ENCODE results near the gene SMIM10.
"Not testable (repeated sequence)": the region's sequence is repeated elsewhere in the genome, so short reads cannot be mapped to it uniquely, and the experiment has no call there.

SMIM10 gene

DNA sequence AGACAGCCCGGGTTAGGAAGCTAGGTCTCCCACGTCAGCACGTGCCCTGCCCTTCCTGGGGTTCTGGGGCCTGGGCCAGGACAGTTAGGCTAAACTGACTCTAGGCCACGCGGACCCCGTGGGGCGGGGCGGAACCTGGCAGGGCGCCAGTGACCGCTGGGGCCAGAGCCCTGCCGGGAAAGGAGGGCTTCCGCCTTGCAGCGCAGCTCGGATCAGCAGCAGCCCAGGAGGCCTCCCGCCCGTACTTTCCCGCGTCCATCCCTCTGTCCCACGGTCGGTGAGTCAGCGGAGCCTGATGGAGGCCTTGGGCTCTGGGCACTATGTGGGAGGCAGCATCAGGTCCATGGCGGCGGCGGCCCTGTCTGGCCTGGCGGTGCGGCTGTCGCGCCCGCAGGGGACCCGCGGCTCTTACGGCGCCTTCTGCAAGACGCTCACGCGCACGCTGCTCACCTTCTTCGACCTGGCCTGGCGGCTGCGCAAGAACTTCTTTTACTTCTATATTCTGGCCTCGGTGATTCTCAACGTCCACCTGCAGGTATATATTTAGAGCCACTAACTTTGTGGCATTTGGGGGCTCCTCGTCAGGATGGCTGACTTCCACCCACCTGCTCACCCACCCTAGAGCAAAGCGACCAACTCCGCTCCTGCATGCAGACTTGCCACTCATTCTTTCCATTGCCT lies at the start of gene SMIM10:
Gene SMIM10, plus strand, starts transcription at position 191 of the 681 bp plus-strand sequence. Its CDS starts 105 bp downstream, at position 296.
- DNase-seq: peak; percentile 38 to 39

DNA sequence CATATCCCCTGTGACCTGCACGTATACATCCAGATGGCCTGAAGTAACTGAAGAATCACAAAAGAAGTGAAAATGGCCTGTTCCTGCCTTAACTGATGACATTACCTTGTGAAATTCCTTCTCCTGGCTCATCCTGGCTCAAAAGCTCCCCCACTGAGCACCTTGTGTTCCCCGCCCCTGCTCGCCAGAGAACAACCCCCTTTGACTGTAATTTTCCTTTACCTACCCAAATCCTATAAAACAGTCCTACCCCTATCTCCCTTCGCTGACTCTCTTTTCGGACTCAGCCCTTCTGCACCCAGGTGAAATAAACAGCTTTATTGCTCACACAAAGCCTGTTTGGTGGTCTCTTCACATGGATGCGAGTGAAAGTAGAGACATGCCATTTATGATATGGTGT lies 44.4 kb upstream of the SMIM10 start:
- not testable (repeated sequence) for DNase-seq

DNA sequence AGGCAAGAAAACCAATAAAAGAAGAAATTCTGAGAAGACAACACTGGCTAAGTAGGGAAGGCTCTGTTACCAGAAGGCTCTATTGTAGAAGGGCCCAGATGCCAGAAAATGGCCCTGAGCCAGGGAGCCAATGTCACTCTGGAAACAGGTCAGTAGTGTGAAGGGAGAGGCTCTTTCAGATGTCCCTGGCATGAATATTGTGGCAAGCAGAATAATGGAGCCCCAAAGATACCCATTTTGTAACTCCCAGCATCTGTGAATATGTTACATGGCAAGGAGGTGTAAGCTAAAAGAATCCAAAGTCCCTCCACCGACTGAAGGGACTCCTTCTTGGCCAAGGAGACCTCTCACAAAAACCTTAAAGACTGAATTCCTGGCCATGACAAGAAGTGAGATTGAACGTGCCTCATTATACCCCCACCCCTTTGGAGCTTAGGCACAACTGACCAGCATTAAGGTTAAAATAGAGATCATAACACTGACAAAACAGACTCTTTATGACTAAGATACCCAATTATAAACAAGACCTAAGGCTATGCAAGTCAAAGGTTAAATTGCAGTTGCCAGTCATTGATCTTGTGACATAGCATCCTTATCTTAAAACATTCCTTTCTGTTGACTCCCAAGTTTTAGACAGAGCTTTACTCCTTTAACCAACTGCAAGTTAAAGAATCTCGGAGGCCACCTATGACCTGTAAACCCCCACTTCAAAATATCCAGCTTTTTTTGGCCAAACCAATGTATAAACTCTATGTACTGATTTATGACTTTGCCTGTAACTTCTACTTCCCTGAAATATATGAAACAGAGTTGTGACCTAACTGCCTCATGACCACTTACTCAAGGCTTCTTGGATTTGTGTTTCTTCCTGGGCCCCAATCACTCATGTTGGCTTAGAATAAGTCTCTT lies 42.2 kb upstream of the SMIM10 start:
- no peak for DNase-seq

DNA sequence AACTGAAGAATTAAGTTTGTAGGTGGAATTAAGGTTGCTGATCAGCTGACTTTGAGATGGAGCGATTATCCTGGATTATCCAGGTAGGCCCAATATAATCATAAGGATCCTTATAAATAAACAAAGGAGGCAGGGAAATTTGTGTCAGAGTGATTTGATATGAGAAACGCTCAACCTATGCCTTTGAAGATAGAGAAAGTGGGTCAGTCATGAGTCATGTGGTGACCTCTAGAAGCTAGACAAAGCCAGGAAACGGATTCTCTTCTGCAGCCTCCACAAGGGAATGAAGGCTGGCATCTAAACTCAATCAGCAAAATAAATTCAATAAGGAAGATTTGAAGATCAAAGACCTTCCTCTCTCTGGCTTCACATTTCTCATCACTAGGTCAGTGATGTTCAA lies 41.5 kb upstream of the SMIM10 start:
- no peak for DNase-seq

DNA sequence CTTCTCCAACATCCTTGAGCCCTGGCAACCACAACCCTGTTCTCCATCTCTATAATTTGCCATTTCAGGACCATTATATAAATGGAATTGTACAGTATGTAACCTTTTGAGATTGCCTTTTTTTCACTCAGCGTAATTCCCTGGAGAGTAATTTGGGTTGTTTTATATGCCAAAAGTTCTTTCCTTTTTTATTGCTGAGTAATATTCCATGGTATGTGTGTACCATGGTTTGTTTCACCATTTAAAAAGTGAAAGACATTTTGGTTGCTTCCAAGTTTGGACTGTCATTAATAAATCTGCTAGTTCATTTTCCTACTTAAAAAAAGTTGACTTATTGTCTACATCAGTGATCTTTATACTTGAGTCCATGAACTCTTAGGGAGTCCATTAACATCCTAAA lies 33.0 kb upstream of the SMIM10 start:
- no peak for DNase-seq

DNA sequence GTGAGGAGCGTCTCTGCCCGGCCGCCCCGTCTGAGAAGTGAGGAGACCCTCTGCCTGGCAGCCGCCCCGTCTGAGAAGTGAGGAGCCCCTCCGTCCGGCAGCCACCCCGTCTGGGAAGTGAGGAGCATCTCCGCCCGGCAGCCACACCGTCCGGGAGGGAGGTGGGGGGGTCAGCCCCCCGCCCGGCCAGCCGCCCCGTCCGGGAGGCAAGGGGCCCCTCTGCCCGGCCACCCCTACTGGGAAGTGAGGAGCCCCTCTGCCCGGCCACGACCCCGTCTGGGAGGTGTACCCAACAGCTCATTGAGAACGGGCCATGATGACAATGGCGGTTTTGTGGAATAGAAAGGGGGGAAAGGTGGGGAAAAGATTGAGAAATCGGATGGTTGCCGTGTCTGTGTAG lies 30.4 kb upstream of the SMIM10 start:
- not testable (repeated sequence) for DNase-seq

DNA sequence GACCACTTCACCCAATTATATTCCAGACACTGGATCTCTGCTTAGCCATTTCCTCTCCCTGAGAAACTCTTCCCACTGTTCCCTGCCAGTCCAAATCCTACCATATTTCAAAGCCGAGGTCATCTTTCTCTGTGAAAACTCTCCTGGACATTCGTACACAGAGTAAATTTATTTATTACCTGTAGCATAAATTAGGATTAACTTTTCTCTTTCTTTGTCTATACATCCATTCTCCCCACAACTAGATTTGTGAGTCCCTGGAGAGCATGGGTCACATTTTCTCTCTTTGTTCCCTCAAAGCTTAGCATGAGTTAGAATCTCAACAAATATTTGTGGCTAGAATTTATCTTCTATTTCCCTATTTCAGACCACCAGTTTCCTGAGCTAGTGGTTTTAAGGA lies 27.8 kb upstream of the SMIM10 start:
- DNase-seq: no peak

DNA sequence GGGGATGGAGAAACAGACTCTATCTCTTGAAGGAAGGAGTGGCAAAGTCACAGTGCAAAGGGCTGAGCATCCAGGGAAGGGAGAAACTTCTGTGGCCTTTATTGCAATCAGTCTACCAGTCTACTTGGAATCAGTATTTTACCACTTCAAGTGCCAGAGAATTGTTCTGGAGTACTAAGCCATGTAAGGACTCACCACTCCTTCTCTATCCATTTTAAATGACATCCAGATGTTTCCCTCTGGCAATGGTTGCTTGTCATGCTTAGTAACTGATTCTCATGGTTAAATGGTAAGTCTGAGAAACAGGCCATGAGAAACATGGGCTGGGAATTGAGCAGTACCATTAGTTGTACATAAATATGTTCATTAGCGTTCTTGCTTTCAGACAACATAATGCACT lies 21.1 kb upstream of the SMIM10 start:
- no peak for DNase-seq

DNA sequence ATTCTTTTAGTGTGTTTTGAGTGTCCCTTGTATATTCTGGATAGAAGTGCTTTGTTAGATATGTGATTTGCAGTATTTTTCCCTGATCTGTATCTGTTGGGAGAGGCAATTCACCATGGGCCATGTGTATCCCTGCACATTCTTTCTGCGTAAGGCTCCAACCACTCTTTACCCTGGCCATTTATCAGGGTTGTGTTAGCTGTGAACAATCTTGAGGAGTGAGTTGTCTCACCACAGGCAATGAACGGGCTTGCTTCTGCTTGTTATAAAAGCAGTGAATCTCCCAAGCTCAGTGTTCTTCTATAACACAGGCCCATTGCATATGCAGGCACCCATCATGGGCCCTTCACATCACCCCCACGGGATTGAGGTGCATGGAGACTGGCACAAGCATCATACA lies 18.9 kb upstream of the SMIM10 start:
- no peak for DNase-seq

DNA sequence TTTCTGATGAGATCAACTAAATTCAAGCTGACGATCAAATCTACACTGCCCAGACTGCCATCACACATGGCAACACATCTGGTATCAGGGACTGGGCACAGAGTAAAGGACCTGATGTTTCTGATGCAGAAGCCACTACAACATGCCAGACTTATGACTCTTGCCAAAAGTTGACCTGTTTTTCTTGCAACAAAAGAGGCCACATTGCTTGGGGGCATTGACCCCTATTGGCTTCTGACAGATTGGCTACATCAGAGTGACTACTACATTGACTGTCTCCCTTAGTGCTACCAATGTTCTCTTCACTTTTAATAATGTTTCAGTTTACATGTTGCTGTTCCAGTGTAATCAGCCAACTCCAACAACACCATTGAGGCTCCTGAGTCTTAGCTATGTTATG lies 15.3 kb upstream of the SMIM10 start:
- DNase-seq: no peak

DNA sequence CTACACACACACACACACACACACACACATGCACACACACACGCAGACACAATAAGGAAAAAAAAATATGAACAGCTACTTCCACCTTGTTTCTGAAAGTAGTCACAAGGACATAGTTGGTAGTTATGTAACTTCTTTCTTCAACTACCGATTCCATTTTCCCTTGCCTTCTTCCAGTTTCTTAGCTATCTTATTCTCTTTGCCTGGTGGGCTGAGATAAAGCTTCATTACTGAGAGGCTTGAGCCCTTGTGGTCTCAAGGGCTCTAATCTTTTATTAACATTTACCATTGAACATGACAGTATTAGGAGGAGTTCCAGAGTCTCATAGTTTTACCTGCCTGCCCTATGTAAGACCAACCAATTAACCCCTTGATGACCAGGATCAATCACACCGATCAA lies 8.9 kb upstream of the SMIM10 start:
- no peak for DNase-seq

DNA sequence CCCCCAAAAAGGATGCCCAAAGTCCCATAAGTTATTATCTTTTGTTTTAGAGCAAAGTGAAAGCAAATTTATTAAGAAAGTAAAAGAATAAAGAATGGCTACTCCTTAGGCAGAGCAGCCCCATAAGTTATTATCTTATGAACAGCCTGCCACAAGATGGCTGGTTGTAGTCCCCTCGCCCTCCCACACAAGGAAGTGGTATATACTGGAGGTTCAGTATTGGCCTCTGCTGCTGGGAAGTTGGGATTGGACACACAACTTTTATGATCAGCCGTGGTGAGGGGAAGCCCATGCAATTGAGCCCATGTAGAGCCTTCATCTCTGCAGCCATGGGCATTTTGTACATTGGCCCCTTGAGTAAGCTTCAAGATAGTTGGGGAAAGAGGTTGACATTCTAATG lies 8.0 kb upstream of the SMIM10 start:
- no peak for DNase-seq

DNA sequence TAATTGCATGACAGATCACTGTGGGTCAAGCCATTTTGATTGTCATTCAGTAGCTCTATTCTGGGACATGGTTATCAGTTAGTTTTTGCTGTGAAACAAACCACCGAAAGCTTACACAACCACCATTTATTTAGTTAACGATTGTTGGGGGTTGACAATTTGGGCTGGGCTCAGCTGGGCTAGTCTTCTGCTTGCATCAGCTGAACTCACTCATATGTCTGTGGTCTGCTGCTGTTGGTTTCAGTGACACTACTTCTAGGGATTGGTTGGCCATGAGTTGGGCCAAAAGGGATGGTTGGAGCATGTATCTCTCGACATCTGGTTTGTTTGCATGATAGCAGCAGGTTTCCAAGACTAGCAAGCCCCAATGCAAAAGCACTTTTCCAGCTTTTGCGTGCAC lies 5.3 kb upstream of the SMIM10 start:
- no peak for DNase-seq

DNA sequence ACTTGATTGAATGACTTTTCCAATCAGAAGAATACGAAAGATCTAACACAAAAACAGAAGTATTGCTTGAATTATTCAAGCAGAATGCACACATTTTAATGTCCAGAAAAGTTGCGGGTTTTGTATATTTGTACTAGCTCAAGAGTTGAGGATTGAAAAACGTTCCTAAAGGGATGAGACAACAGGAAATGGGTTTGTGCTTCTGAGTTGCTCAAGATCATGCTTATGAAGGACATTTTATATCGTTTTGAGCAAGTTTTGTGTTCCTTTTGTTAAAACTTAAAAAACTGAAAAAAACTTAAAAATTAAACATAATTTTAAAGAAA lies 353 bp upstream of the SMIM10 start:
- no peak for DNase-seq

DNA sequence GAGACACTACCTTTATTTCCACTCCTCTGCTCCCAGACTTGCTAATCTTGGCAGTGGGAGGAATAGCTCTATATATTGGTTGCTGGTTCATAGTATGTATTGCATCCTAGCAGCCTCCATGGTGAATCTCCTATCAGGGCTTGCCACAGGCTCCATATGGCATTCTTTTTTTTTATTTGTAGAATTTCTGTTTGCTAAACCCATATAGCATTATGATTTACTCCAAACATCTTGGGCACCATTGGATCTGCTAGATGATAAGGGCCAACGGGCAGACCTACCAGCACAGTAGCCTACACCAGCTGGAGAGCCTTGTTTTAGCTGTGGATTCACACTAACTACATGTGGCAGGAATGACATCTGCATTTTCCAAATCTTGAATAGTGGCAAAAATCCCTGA lies 6.9 kb downstream of the SMIM10 start:
- DNase-seq: no peak

DNA sequence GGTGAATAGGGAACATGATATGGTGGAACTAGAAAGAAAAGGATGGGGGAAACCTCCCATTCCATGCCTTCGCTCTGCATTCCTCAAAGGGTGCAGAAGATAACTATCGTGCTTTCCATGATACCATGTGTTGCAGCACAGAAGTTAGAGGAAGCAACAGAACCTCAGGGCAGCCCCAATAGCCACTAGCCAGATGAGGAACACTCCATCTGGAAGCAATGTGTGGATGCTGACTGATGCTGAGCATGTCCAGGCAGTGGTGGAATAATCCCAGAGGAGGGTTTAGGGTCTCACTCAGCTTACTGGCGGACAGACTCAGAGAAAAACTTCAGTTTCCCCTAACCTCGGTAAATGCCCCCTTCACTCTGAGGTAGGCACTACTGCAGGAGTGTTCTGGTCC lies 7.5 kb downstream of the SMIM10 start:
- DNase-seq: no peak

DNA sequence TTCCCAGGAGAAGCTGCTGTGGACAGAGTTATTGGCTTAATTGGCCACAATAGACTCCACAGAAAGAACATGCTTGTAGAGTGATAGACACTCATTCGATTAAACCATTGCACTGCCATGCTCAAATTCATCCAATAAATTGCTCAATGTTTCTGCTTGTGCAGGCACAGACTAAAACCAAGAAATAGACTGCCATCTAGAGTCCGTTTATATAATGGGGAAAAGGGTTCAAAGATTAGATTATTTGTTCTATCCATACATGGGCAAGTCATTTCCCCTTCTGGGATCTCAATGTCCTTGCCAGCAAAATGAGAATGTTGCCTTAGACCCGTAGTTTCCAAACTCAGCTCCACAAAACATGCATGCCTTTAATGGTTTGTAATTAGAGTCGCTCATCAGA lies 8.7 kb downstream of the SMIM10 start:
- no peak for DNase-seq

DNA sequence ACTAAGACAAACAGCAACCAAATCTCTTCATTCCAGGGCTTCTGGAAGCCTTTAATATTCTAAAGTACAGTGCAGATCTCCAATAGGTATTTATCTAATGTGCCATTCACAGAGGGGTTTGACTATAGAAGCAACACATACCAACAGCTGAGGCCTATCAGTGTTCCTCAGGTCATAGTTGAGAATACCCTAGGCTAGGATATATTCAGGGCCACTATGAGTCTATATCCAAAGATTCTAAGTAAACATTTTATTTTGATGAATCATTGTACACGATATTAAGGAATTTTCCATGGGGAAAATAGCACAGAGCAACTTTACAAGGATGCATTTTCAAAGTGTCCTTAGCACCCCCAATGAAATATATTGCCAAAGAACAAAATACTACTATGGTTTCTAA lies 9.7 kb downstream of the SMIM10 start:
- DNase-seq: no peak

DNA sequence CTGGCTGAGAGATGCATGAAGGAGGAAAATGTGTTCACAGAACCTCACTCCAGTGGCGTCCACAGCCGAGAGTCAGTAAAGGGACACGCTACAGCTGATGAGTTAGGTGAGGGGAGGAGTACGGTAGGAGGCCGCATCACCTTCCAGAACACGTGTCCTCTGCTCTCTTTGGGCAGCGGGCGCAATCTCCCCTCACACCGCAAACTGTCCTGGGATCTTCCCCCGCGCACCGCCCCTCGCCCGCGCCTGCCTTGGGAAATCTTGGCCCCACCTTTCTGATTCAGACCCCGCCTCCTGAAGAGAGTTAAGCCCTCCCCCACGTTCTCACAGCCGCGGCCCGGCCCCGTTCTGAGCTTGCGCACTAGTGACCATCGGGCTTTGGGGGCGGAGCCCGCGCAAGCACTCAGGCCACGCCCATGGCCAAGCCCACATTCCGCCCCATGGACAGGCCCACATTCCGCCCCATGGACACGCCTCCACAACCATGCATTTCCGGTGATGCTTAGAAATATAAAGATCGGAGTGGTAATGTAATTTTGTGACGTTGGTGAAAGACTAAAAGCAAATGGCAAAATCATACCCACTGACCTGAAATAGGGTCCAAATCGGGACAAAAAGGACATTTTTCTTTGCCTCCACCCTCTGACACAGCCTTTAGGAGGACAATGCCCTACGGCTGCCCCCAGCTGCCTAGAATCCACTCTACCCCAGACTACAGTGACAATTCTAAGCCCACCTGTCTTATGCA lies 13.3 kb downstream of the SMIM10 start:
- DNase-seq: peak; percentile 90

DNA sequence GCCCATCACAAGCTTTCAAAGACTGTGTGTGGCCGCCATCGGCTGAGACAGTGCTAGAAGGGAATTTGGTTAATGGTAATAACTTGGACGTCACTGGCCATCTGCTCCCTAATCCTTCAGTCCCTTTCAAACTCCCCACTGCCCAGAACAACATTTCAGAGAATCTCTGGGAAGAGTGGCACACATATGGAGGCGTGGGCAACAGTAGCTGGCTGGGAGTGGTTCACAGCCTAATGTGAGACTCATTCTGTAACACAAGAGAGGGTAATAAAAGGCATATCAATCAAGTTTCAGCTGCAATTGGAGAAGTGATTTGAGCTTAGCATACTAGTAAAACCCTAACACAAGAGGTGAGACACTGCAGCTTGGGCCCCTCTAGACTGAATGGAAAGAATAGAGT lies 15.4 kb downstream of the SMIM10 start:
- DNase-seq: no peak

DNA sequence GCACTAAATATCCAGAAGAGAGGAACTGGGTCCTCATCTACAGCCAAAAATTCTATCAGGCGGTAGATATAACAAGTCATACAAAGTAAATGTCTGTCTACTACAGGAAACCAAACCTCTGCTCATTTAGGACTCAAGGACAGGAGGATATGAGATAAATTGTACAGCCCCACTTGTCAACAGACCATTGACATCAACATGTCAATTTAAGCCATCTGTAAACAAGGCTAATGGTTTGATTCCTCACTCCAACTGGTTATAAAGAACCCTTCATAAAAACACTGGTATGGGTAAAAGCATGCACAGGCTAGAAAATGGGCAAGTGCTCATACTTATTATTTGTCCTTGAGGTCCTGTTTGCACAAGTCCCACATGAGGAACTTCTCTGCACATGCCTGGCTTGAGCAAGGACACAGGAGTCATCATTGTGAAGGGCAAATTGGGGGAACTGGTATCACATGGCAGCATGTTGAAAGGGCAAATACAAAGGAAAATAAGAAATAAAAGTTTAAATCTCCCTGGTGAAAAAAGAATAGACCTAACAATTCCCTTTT lies 18.3 kb downstream of the SMIM10 start:
- no peak for DNase-seq

DNA sequence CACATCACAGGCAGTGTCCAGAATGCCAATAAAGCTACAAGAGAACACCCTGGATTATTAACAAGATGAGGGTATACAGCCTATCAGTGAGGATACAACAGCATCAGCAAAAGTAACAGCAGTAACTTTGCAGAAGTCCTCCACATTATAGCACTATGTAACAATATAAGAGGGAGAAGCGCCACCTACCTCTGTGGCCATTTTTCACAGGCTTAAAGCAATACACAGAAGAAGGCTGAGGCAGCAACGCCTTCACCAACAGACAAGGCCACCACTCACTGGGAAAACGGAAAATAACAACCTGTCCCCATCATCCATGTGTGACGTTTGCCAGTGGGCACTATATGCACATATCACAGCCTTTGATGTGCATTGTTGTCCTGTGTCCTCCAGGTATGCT lies 19.0 kb downstream of the SMIM10 start:
- DNase-seq: no peak

DNA sequence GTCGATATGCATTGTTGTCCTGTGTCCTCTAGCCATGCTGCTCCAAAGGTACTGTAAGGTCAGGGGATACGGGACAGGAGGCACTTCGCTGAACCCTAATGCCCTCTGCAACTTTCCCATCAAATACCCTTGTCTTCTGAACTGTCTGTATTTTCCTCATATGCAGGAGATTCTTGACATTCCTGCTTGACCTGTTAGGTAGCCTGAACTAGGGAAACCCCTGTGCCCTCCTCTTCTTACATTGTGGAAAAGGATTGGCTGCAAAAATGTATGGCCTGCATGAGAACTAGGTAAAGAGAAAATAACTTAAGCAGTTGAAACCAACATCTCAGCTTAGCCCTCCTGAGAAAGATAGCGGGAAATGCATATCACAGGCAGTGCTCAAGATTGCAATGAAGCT lies 20.1 kb downstream of the SMIM10 start:
- no peak for DNase-seq
